Epithelial cell of prostate (primary cell): ENCODE results near the gene OOSP4A.

Experiments used
- DNase-seq: peaks from one replicate; pipeline ENCODE4 v3.0.0-alpha.2; 2011; ENCODE audit warnings: low read depth, low spot score
- H3K27ac ChIP-seq: fragments of 450-650 bp; 2 replicates; pipeline ENCODE4 v1.5.1; 2017; ENCODE audit warnings: mild to moderate bottlenecking

OOSP4A gene

GRCh38 chr11:59963733-59964132 lies at the start of gene OOSP4A:
TSS of gene OOSP4A (plus strand) at chr11:59964033. CDS start at chr11:59964033, 0 bp downstream.
- no peak for DNase-seq
- no peak within 1 kb of the TSS for H3K27ac ChIP-seq

- DNase-seq, result no peak
- peak overlapping the region; percentile 15 for H3K27ac ChIP-seq
These were observed 45.4 kb upstream of the OOSP4A start for GRCh38 chr11:59918480-59918879.

- no peak for DNase-seq
- H3K27ac ChIP-seq, result peak overlapping the region; percentile 15
These were observed 44.7 kb upstream of the OOSP4A start for GRCh38 chr11:59918987-59919589.

- no peak overlapping the region for H3K27ac ChIP-seq
- no peak for DNase-seq
These were observed 40.0 kb upstream of the OOSP4A start for GRCh38 chr11:59923813-59924212.

GRCh38 chr11:59931688-59932087 lies 32.1 kb upstream of the OOSP4A start:
- H3K27ac ChIP-seq, result no peak overlapping the region
- no peak for DNase-seq

- no peak within 1 kb of the TSS for H3K27ac ChIP-seq
- DNase-seq, result no peak
These were observed 25.7 kb upstream of the OOSP4A start, which contains the start of gene OOSP1 for GRCh38 chr11:59938132-59938531. TSS of gene OOSP1 (plus strand) at chr11:59938432. CDS start at chr11:59938455, 23 bp downstream.

GRCh38 chr11:59938718-59939117 lies 25.1 kb upstream of the OOSP4A start:
- DNase-seq, result no peak
- H3K27ac ChIP-seq, result no peak overlapping the region

GRCh38 chr11:59939482-59939881 lies 24.4 kb upstream of the OOSP4A start:
- no peak overlapping the region for H3K27ac ChIP-seq
- no peak for DNase-seq

- H3K27ac ChIP-seq, result no peak overlapping the region
- no peak for DNase-seq
These were observed 22.7 kb upstream of the OOSP4A start for GRCh38 chr11:59941091-59941490.

GRCh38 chr11:59943997-59944714 lies 19.7 kb upstream of the OOSP4A start:
- no peak overlapping the region for H3K27ac ChIP-seq
- DNase-seq, result no peak

GRCh38 chr11:59944720-59945119 lies 19.1 kb upstream of the OOSP4A start:
- H3K27ac ChIP-seq, result no peak overlapping the region
- no peak for DNase-seq

GRCh38 chr11:59953463-59954218 lies 10.2 kb upstream of the OOSP4A start:
- no peak for DNase-seq
- peak overlapping the region; percentile 37 for H3K27ac ChIP-seq

- peak overlapping the region; percentile 37 for H3K27ac ChIP-seq
These were observed 9.5 kb upstream of the OOSP4A start for GRCh38 chr11:59954219-59954847.

GRCh38 chr11:59957094-59957493 lies 6.7 kb upstream of the OOSP4A start:
- H3K27ac ChIP-seq, result no peak overlapping the region

More at GRCh38 chr11:59954219-59954847, 9.5 kb upstream of the OOSP4A start:
- no peak for DNase-seq

GRCh38 chr11:59960502-59961381 lies 3.1 kb upstream of the OOSP4A start:
- H3K27ac ChIP-seq, result no peak overlapping the region
- no peak for DNase-seq

More at GRCh38 chr11:59957094-59957493, 6.7 kb upstream of the OOSP4A start:
- DNase-seq, result no peak

- no peak overlapping the region for H3K27ac ChIP-seq
- no peak for DNase-seq
These were observed 1.7 kb upstream of the OOSP4A start for GRCh38 chr11:59962107-59962482.

- no peak overlapping the region for H3K27ac ChIP-seq
- DNase-seq, result no peak
These were observed 1.6 kb downstream of the OOSP4A start for GRCh38 chr11:59965424-59965823.

- H3K27ac ChIP-seq, result no peak overlapping the region
- DNase-seq, result no peak
These were observed 2.4 kb downstream of the OOSP4A start for GRCh38 chr11:59966201-59966600.

- no peak for DNase-seq
- no peak overlapping the region for H3K27ac ChIP-seq
These were observed 4.0 kb downstream of the OOSP4A start for GRCh38 chr11:59967677-59968394.
